GM21723 (cell line): ENCODE data around the gene MRLN.

Experiments
- ATAC-seq: cut with Tn5 transposase; IDR thresholded peaks from one replicate; pipeline ENCODE4 v1.9.1; 2021; ENCODE audit warnings: mild to moderate bottlenecking, moderate library complexity; ENCODE audit not compliant: unreplicated experiment

Gene MRLN

DNA sequence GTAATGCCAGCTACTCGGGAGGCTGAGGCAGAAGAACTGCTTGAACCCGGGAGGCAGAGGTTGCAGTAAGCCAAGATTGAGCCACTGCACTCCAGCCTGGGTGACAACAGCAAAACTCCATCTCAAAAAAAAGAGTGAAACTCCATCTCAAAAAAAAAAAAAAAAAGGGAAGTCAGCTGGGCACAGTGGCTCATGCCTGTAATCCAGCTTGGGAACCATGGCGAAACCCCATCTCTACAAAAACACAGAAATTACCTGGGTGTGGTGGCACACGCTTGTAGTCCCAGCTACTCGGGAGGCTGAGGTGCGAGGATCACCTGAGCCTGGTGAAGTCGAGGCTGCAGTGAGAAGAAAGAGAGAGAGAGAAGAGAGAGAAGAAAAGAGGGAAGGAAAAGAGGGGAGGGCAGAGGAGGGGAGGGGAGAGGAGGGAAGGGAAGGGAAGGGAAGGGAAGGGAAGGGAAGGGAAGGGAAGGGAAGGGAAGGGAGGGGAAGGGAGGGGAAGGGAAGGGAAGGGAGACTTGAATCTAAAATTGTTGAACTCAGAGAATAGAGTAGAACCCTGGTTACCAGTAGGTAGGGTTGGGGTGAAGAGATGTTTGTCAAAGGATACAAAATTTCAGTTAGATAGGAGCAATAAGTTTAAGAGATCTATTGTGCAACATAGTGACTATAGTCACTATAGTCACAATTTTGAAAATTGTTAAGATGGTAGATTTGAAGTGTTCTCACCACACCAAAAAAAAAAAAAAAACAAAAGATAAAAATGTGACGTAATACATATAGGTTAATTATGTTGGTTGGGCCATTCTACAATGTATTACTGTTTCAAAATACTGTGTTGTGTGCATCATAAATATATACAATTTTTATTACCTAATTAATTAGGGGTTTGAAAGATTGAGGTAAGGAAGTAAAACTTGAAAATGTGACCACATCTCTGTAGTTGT is 46.1 kb downstream of the MRLN start:
- ATAC-seq = no peak

DNA sequence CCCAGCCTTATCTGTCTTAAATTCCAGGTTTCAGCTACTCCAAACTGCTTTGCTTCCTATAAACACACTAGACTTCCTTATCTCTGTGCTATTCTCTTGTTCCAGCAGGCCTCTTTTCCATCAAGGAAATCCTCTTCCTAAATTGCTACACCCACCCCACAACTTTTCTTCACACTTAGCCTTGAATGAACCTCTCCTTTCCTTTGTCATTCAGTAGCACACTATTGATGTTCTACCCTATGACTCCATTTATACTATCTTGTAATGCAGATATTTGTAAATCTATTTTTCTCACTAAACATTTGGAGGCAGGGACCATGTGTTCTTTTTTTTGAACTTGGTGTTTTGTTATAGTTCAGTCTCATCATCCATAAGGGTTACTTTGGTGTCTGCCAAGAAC is 47.3 kb downstream of the MRLN start:
- ATAC-seq = no peak

DNA sequence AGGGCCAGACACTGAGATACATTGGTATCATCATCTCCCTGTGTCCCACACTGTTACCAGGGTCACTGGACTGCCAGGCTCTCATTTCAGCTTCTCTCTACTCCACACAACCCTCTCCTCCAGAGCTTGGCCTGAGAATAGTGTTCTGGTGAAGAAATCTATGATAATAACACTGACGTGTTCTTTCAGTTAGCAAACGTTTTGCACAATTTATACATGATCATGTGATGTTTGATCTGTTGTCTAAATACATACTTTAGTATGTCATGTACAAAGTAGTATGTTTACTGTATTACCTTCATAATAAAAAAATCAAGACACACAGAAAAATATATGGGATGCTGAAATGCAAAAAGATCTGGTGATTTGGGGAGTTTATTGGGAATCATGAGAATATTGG is 48.6 kb downstream of the MRLN start:
- no peak for ATAC-seq

DNA sequence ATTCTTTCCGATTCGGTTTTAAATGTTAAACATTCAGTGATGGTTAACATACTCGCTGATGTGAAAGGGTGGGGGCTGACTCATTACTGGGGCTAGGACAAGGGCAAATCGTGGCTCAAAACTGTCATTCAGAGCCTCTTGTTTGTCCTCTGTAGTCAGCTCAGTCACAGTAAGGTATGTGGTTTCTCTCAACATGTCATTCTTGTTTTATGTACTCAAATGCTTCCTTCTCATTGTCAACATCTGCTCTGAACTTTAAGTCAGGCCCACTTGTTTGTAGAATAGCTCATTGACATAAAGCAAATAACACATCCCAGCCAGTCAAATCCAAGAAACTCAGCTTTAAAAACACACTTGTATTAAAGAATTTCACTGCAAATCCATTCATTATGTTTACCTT is 50.9 kb downstream of the MRLN start:
- no peak for ATAC-seq

- ATAC-seq = no peak
These were observed 52.5 kb downstream of the MRLN start for GRCh38 chr10:59700709-59701108.

DNA sequence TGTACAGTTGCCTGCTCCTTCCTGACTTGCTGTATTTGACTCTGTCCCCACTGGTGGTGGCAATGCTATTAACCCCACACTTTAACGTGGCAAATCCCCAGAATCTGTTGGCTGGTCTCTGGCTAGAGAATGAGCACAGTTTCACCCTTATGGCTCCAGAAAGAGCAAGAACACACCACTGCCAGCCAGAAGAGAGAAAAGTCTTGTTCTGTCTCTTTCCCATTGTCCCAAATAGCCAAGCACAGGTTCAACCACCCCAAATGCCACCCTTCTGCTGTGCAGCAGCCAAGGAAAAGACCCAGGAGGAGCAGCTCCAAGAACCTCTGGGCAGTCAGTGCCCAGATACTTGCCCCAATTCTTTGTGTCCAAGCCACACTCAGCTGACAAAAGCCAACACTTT is 54.9 kb downstream of the MRLN start:
- no peak for ATAC-seq

GRCh38 chr10:59695637-59696036 is 57.6 kb downstream of the MRLN start:
- no peak for ATAC-seq

DNA sequence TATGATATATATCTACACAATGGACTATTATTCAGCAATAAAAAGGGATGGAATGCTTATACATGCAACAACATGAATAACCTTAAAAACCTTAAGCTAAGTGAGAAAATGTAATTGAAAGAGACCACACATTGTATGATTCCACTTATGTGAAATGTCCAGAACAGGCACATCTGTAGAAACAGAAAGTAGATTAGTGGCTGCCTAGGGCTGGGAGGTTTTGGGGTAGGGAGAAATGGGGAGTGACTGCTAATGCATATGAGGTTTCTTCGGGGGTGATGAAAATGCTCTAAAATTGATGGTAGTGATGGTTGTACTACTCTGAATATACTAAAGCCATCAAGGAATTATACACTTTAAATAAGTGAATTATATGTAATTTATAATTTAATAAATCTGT is 58.3 kb downstream of the MRLN start:
- no peak for ATAC-seq

GRCh38 chr10:59692113-59692512 is 61.1 kb downstream of the MRLN start:
- no peak for ATAC-seq

DNA sequence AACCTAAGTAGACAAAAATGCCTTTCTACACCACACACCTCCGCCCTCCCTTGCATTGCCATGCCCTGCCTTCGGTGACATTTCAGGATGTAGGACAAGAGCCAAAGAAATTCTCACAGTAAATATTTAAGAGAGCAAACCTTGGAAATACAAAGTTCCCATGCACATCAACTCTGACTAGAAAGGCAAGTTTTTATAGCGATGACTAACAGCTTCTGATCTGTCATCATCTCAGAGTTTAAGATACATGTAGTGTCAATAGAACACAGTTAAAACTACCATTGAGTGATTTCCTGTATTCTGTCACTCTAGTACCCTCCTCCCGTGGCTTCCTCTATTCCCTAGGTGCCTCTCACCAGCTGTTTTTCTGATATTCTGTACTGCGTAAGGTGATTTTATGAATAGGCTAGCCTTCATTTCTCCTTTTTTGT is 64.3 kb downstream of the MRLN start:
- ATAC-seq = no peak

- no peak for ATAC-seq
These were observed 65.6 kb downstream of the MRLN start for GRCh38 chr10:59687657-59688056.
